Vagina (tissue), 2 donors: Measurements from ENCODE around the gene AEBP1. TPM values are rescaled to one million over a fixed set of nuclear protein-coding genes. Genes with fewer than 3 reads are reported as not detected.

ENCODE experiments used
- DNase-seq, 2 donors: peaks; one replicate each; pipeline ENCODE4 v3.0.0-alpha.2; 2017; ENCODE audit errors: extremely low spot score in 2 of 2
- H3K27ac ChIP-seq: fragments of 200-600 bp; sonication (generic); one replicate; pipeline ENCODE4 v1.5.1; 2019
- H3K27me3 ChIP-seq: fragments of 200-600 bp; sonication (generic); one replicate; pipeline ENCODE4 v1.5.1; 2019
- H3K36me3 ChIP-seq, 2 donors: fragments of 200-600 bp; sonication (generic); one replicate each; pipeline ENCODE4 v1.5.1; 2017 to 2019
- H3K4me1 ChIP-seq: fragments of 200-600 bp; sonication (generic); one replicate; pipeline ENCODE4 v1.5.1; 2019
- H3K4me3 ChIP-seq, 2 donors: fragments of 200-600 bp; sonication (generic); 1 replicate in 1 of 2; 2 replicates in 1 of 2; pipeline ENCODE4 v1.5.1; 2016 to 2019
- H3K9me3 ChIP-seq: fragments of 200-600 bp; sonication (generic); one replicate; pipeline ENCODE4 v1.5.1; 2019
- POLR2A ChIP-seq, 2 donors: fragments of 450-650 bp; IDR thresholded peaks; one replicate each; pipeline ENCODE4 v1.6.1; 2017; ENCODE audit warnings: antibody characterized with exemption in 2 of 2, mild to moderate bottlenecking in 2 of 2, moderate library complexity in 2 of 2
- POLR2AphosphoS5 ChIP-seq, 2 donors: sonication (generic); formaldehyde crosslinking; IDR thresholded peaks; one replicate each; pipeline ENCODE4 v1.9.0; 2017; ENCODE audit warnings: antibody characterized with exemption in 2 of 2, mild to moderate bottlenecking in 2 of 2, low read depth in 1 of 2; ENCODE audit not compliant: insufficient read depth in 1 of 2
- intact Hi-C: fragments of 100-400 bp; cut with DNase I; formaldehyde crosslinking; loops from one replicate; pipeline ENCODE4 v1.15.1; 2023
- total RNA-seq: library from RNA; depleted of rRNA; stranded (reverse); fragments of >200 nt; gene quantifications from one replicate; pipeline ENCODE4 v1.2.3, GENCODE V29; 2016
- TF ChIP-seq, protein P1 (sequence below), 3 experiments: fragments of 450-650 bp in 2 of 3; fragments of 200-600 bp in 1 of 3; sonication (generic) in 1 of 3; IDR thresholded peaks; one replicate each; pipeline ENCODE4 v1.5.1; 2017 to 2019; ENCODE audit warnings: antibody characterized with exemption in 3 of 3, mild to moderate bottlenecking in 2 of 3, moderate library complexity in 2 of 3

AEBP1 gene
- total RNA-seq, 1 donor from 2014 or later, result 321 TPM

DNA sequence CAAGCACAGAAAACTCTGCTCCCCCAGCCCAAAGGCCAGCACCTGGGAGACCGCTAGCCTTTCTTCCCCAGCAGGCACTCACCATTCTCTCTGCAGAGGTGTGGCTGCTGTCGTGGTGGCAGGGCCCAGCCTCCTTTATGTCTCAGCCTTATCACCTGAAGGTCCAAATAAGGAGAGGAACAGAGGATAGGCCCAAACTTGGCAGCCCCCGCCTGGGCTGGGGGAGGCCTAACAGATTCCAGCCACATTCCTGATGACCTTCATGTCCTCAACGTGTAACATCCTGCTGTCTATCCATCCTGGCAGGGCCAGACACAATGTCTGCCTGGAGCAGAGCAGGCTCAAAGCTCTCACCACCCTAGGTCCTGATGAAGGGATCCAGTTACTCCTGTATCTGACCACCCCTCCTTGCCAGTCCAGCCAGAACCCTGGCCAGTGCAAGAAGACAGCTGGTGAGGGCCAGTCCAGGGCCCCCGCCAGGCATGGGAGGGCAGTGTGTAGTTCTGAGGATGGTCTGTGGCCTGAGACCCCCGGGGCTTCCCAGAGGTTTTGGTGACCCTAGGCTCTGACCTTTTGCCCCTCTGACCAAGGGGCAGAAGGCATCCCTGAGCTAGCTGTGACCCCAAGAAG lies 37.2 kb downstream of the AEBP1 start, which contains the start of gene MYL7:
TSS of gene MYL7 (minus strand) at position 112 of the 630 bp plus-strand sequence. CDS start at position 85, 27 bp downstream.
- Histone ChIP-seq H3K27me3 (no peaks in the 10 kb centered on the region), H3K4me3 (no peak within 1 kb of the TSS), H3K27ac (no peak within 1 kb of the TSS), H3K9me3 (no peaks in the 10 kb centered on the region), H3K36me3 (no peaks in the 10 kb centered on the region), H3K4me1 (peaks cover 14% of the 10 kb centered on the region)
- no peak for TF ChIP-seq POLR2AphosphoS5 (IDR thresholded peaks at IDR 0.05; ENCODE audit: insufficient read depth in 1 of 2, low read depth in 1 of 2)
- TF ChIP-seq, protein P1, sequence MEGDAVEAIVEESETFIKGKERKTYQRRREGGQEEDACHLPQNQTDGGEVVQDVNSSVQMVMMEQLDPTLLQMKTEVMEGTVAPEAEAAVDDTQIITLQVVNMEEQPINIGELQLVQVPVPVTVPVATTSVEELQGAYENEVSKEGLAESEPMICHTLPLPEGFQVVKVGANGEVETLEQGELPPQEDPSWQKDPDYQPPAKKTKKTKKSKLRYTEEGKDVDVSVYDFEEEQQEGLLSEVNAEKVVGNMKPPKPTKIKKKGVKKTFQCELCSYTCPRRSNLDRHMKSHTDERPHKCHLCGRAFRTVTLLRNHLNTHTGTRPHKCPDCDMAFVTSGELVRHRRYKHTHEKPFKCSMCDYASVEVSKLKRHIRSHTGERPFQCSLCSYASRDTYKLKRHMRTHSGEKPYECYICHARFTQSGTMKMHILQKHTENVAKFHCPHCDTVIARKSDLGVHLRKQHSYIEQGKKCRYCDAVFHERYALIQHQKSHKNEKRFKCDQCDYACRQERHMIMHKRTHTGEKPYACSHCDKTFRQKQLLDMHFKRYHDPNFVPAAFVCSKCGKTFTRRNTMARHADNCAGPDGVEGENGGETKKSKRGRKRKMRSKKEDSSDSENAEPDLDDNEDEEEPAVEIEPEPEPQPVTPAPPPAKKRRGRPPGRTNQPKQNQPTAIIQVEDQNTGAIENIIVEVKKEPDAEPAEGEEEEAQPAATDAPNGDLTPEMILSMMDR (IDR thresholded peaks at IDR 0.05), result no peak
- TF ChIP-seq POLR2A (IDR thresholded peaks at IDR 0.05), result no peak
- intact Hi-C loops, result no loop called here
- no peak for DNase-seq

- Histone ChIP-seq H3K4me3 (no peak overlapping the region), H3K9me3 (no peaks in the 10 kb centered on the region), H3K27me3 (no peaks in the 10 kb centered on the region), H3K4me1 (peaks cover 20% of the 10 kb centered on the region), H3K36me3 (no peaks in the 10 kb centered on the region), H3K27ac (no peak overlapping the region)
- no peak for DNase-seq
- TF ChIP-seq, protein P1 (IDR thresholded peaks at IDR 0.05), result no peak
- TF ChIP-seq POLR2A (IDR thresholded peaks at IDR 0.05), result no peak
- no peak for TF ChIP-seq POLR2AphosphoS5 (IDR thresholded peaks at IDR 0.05; ENCODE audit: insufficient read depth in 1 of 2, low read depth in 1 of 2)
- intact Hi-C loops, result no loop called here
These were observed 37.9 kb downstream of the AEBP1 start for GRCh38 chr7:44142028-44142427.

DNA sequence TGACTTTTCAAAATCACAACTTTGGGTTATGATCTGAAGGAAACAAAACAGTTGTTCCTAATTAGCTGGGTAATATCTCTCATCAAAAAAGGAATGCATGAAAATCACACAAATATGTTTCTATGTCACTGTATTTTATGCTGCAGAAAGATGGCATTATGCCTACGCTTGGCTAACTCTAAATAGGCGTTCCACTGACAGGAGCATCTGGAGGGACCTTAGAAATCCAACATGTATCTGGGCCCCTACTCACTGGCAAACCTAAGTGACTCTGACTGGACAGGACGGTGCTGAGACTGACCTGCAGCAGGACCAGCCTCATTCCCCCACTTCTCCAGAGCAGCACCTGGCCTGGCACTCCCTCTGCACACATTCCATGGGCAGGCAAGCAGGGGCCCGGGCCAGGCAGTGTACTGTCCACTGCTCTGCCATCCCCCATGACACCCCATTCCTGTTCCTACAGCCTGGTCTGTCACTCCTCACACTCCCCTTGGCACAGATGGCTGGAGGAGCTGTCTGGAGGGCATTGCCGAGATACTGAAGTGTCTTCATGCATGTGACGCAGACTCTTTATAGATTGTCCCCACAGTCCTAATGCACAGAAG lies 39.6 kb downstream of the AEBP1 start:
- intact Hi-C loops, result no loop called here
- no peak for DNase-seq
- no peaks in the 10 kb centered on the region for H3K9me3 ChIP-seq

DNA sequence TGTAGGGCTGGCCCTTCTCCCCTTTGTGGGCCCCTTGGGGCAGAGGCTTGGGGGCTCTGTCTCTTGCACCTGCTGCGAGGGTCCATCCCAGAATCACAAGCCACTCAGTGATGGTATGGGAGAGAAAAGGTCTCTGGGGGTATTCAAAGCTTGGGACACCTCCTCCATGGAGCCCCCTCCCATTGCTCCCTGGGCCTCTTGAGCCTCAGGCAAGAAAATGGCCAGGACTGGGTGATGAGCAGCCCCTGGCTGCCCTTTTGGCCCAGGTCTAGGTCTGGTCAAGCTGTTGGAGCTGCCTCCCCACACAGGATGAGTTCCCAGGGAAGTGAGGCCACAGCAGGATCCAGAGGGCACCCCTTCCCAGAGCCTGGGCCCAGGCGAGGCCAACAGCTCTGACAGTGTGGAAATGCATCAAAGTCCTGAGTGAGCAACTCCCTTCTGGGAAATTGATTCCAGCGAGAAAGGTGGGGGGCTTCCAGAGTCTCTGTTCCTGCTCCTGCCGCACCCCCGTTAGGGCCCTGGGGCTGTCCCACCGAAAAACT lies 40.4 kb downstream of the AEBP1 start:
- no peaks in the 10 kb centered on the region for H3K27me3 ChIP-seq
- H3K4me3 ChIP-seq, result no peak overlapping the region
- H3K27ac ChIP-seq, result no peak overlapping the region
- no peak for DNase-seq
- TF ChIP-seq POLR2A (IDR thresholded peaks at IDR 0.05) (no peak), POLR2AphosphoS5 (IDR thresholded peaks at IDR 0.05; ENCODE audit: insufficient read depth in 1 of 2, low read depth in 1 of 2) (no peak)
- TF ChIP-seq, protein P1 (IDR thresholded peaks at IDR 0.05), result no peak
- H3K4me1 ChIP-seq, result peaks cover 20% of the 10 kb centered on the region
- intact Hi-C loops, result no loop called here
- no peaks in the 10 kb centered on the region for H3K9me3 ChIP-seq
- no peaks in the 10 kb centered on the region for H3K36me3 ChIP-seq

More for the DNA sequence above, 39.6 kb downstream of the AEBP1 start:
- no peak overlapping the region for H3K27ac ChIP-seq
- no peaks in the 10 kb centered on the region for H3K27me3 ChIP-seq
- no peak overlapping the region for H3K4me3 ChIP-seq
- no peaks in the 10 kb centered on the region for H3K36me3 ChIP-seq
- TF ChIP-seq POLR2AphosphoS5 (IDR thresholded peaks at IDR 0.05; ENCODE audit: insufficient read depth in 1 of 2, low read depth in 1 of 2), result no peak
- TF ChIP-seq POLR2A (IDR thresholded peaks at IDR 0.05), result no peak
- TF ChIP-seq, protein P1 (IDR thresholded peaks at IDR 0.05), result no peak
- H3K4me1 ChIP-seq, result peaks cover 20% of the 10 kb centered on the region
